Endodermal cell (in vitro differentiated cells): ENCODE data around the gene RNU6-9. TPM values are rescaled to one million over a fixed set of nuclear protein-coding genes. Genes with fewer than 3 reads are reported as not detected.

Experiments
- DNase-seq: peaks from one replicate; pipeline ENCODE4 v3.0.0-alpha.2; 2017
- H3K27ac ChIP-seq: 2 replicates; pipeline ENCODE4 v1.5.1; 2013; ENCODE audit warnings: mild to moderate bottlenecking, low read depth, low read length, moderate library complexity
- H3K27me3 ChIP-seq: 2 replicates; pipeline ENCODE4 v1.6.1; 2013; ENCODE audit warnings: mild to moderate bottlenecking, low read length, moderate library complexity; ENCODE audit not compliant: insufficient read depth, control insufficient read depth, poor library complexity, severe bottlenecking
- H3K36me3 ChIP-seq: 2 replicates; pipeline ENCODE4 v1.7.0; 2013; ENCODE audit warnings: mild to moderate bottlenecking, low read length, moderate library complexity; ENCODE audit not compliant: control insufficient read depth, insufficient read depth
- H3K4me1 ChIP-seq: one replicate; pipeline ENCODE4 v1.7.0; 2013; ENCODE audit warnings: low read length; ENCODE audit not compliant: control insufficient read depth, insufficient read depth
- H3K4me3 ChIP-seq: 2 replicates; pipeline ENCODE4 v1.5.1; 2013; ENCODE audit warnings: mild to moderate bottlenecking, low read length, moderate library complexity
- H3K9ac ChIP-seq: 2 replicates; pipeline ENCODE4 v1.6.1; 2013; ENCODE audit warnings: mild to moderate bottlenecking, low read length, moderate library complexity; ENCODE audit not compliant: poor library complexity, severe bottlenecking; ENCODE audit errors: extremely low read depth
- H3K9me3 ChIP-seq: 2 replicates; pipeline ENCODE4 v1.6.1; 2013; ENCODE audit warnings: mild to moderate bottlenecking, low read length, moderate library complexity; ENCODE audit not compliant: control insufficient read depth
- H3K27ac Mint-ChIP-seq: 2 replicates; pipeline ENCODE4 v1.8.0; 2020; ENCODE audit warnings: mixed read lengths
- H3K27me3 Mint-ChIP-seq: 2 replicates; pipeline ENCODE4 v1.8.0; 2021; ENCODE audit warnings: mild to moderate bottlenecking, mixed read lengths; ENCODE audit not compliant: insufficient read depth
- H3K36me3 Mint-ChIP-seq: 2 replicates; pipeline ENCODE4 v1.8.0; 2020; ENCODE audit warnings: low read depth, mixed read lengths
- H3K4me1 Mint-ChIP-seq: 2 replicates; pipeline ENCODE4 v1.8.0; 2020; ENCODE audit warnings: mixed read lengths
- H3K4me3 Mint-ChIP-seq: 2 replicates; pipeline ENCODE4 v1.8.0; 2020; ENCODE audit warnings: mild to moderate bottlenecking, moderate library complexity, mixed read lengths
- H3K9me3 Mint-ChIP-seq: 2 replicates; pipeline ENCODE4 v1.8.0; 2020; ENCODE audit warnings: mild to moderate bottlenecking, mixed read lengths
- CTCF ChIP-seq: fragments of 200-600 bp; sonication (generic); conservative IDR thresholded peaks from 2 replicates; pipeline ENCODE4 v1.5.0; 2021; ENCODE audit warnings: antibody characterized with exemption, mild to moderate bottlenecking
- WGBS, 2 experiments: methylation state at CpG; one replicate each; pipeline versions ENCODE4 v1.1.5 to v1.1.7; 2013; ENCODE audit warnings: missing lambda C conversion rate in 2 of 2, mixed read lengths in 1 of 2; ENCODE audit not compliant: insufficient coverage in 1 of 2, insufficient read length in 1 of 2; 5-methylcytosine and 5-hydroxymethylcytosine counted together
- total RNA-seq, 2 donors: library from RNA; stranded (reverse); fragmentation: NEBNext Ultra II Directional in 1 of 2; extraction: Animal tissue kit (Norgen Biotek cat#: 25700) in 1 of 2; gene quantifications; 2 replicates in 1 of 2; 3 replicates in 1 of 2; pipeline ENCODE4 v1.2.1, GENCODE V29; 2021

RNU6-9 gene
- total RNA-seq, 2 donors from 2014 or later, result not detected

DNA sequence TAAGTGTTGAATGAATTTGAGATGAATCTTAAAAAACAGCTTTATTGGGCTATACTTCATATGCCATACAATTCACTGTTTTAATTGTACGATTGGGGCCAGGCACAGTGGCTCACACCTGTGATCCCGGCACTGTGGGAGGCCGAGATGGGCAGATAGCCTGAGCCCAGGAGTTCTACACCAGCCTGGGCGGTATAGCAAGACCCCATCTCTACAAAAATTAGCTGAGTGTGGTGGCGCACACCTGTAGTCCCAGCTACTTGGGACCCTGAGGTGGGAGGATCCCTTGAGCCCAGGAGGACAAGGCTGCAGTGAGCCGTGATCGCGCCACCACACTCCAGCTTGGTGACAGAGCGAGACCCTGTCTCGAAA lies 42.9 kb downstream of the RNU6-9 start:
- TF ChIP-seq CTCF, result no peak
- Histone ChIP-seq H3K27ac (no peak overlapping the region), H3K4me3 (no peak overlapping the region), H3K9ac (no peak overlapping the region), H3K4me1 (no peaks in the 10 kb centered on the region), H3K9me3 (no peaks in the 10 kb centered on the region), H3K27me3 (no peaks in the 10 kb centered on the region), H3K36me3 (peaks cover 40% of the 10 kb centered on the region)
- Mint-ChIP-seq H3K36me3 (peaks cover 47% of the 10 kb centered on the region), H3K9me3 (no peaks in the 10 kb centered on the region), H3K27me3 (no peaks in the 10 kb centered on the region), H3K4me1 (no peaks in the 10 kb centered on the region), H3K27ac (no peak overlapping the region), H3K4me3 (no peak overlapping the region)
- no peak for DNase-seq
- 89% methylated on average over 7 to 10 of the region's 10 CpGs for WGBS, 2 experiments

DNA sequence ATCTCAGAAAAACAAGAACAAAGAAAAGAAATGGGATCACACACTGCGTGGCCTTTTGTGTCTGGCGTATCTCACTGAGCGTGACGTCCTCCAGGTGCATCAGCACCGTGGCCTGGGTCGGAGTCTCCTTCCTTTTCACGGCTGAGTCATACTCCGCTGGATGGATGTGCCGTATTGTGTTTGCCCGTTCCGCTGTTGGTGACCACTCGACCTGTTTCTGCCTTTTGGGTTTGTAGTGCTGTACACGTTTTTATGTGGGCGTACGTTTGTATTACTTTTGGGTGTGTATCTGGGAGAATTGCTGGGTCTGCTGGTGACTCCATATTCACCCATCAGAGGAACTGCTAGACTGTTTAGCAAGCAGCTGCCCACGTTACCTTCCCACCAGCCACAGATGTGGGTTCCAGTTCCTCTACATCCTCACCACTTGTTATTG lies 44.0 kb downstream of the RNU6-9 start:
- no peaks in the 10 kb centered on the region for H3K27me3 ChIP-seq
- no peak for TF ChIP-seq CTCF
- Mint-ChIP-seq H3K36me3 (peaks cover 48% of the 10 kb centered on the region), H3K9me3 (no peaks in the 10 kb centered on the region), H3K4me1 (no peaks in the 10 kb centered on the region), H3K27ac (no peak overlapping the region), H3K4me3 (no peak overlapping the region), H3K27me3 (no peaks in the 10 kb centered on the region)
- WGBS, 2 experiments, result 96 to 97% methylated on average over 6 to 16 of the region's 16 CpGs
- H3K27ac ChIP-seq, result no peak overlapping the region
- H3K36me3 ChIP-seq, result peaks cover 37% of the 10 kb centered on the region
- H3K9ac ChIP-seq, result no peak overlapping the region
- no peak for DNase-seq
- no peaks in the 10 kb centered on the region for H3K9me3 ChIP-seq
- H3K4me3 ChIP-seq, result no peak overlapping the region
- no peaks in the 10 kb centered on the region for H3K4me1 ChIP-seq

GRCh38 chr19:938233-938923 lies 45.1 kb downstream of the RNU6-9 start:
- H3K27me3 Mint-ChIP-seq, result no peaks in the 10 kb centered on the region
- 90 to 93% methylated on average over 15 to 22 of the region's 23 CpGs for WGBS, 2 experiments
- H3K9ac ChIP-seq, result no peak overlapping the region
- H3K27me3 ChIP-seq, result no peaks in the 10 kb centered on the region
- TF ChIP-seq CTCF, result no peak
- H3K9me3 Mint-ChIP-seq, result peaks cover 1% of the 10 kb centered on the region
- H3K4me1 Mint-ChIP-seq, result no peaks in the 10 kb centered on the region
- H3K9me3 ChIP-seq, result no peaks in the 10 kb centered on the region
- peaks cover 43% of the 10 kb centered on the region for H3K36me3 ChIP-seq
- H3K4me3 ChIP-seq, result no peak overlapping the region
- H3K4me3 Mint-ChIP-seq, result no peak overlapping the region
- no peak overlapping the region for H3K27ac ChIP-seq
- no peak for DNase-seq
- H3K27ac Mint-ChIP-seq, result no peak overlapping the region
- H3K36me3 Mint-ChIP-seq, result peaks cover 58% of the 10 kb centered on the region
- no peaks in the 10 kb centered on the region for H3K4me1 ChIP-seq
